Mucosa of rectum (tissue), 2 donors: ENCODE results near the gene SDCBP2.

ENCODE experiments used
- H3K27ac ChIP-seq, 2 donors: one replicate each; pipeline ENCODE4 v1.7.0; 2013; ENCODE audit warnings: inconsistent platforms in 2 of 2, low read depth in 2 of 2, low read length in 2 of 2
- H3K27me3 ChIP-seq, 2 donors: one replicate each; pipeline ENCODE4 v1.7.0; 2013; ENCODE audit warnings: low read length in 2 of 2; ENCODE audit not compliant: control insufficient read depth in 2 of 2, insufficient read depth in 2 of 2
- H3K36me3 ChIP-seq, 2 donors: one replicate each; pipeline ENCODE4 v1.7.0; 2013; ENCODE audit warnings: low read length in 2 of 2; ENCODE audit not compliant: control insufficient read depth in 2 of 2, insufficient read depth in 2 of 2
- H3K4me1 ChIP-seq, 2 donors: one replicate each; pipeline ENCODE4 v1.7.0; 2013; ENCODE audit warnings: low read length in 2 of 2, mild to moderate bottlenecking in 1 of 2; ENCODE audit not compliant: control insufficient read depth in 2 of 2, insufficient read depth in 2 of 2
- H3K4me3 ChIP-seq, 2 donors: one replicate each; pipeline ENCODE4 v1.7.0; 2013; ENCODE audit warnings: low read length in 2 of 2
- H3K9ac ChIP-seq, 2 donors: one replicate each; pipeline ENCODE4 v1.7.0; 2013; ENCODE audit warnings: low read length in 2 of 2, low read depth in 1 of 2, mild to moderate bottlenecking in 1 of 2
- H3K9me3 ChIP-seq, 2 donors: one replicate each; pipeline ENCODE4 v1.7.0; 2013; ENCODE audit warnings: low read length in 2 of 2; ENCODE audit not compliant: control insufficient read depth in 2 of 2
- donor health status: healthy.
- donor health status: Normal muscosa, but diverticular disease.

The SDCBP2 gene

DNA sequence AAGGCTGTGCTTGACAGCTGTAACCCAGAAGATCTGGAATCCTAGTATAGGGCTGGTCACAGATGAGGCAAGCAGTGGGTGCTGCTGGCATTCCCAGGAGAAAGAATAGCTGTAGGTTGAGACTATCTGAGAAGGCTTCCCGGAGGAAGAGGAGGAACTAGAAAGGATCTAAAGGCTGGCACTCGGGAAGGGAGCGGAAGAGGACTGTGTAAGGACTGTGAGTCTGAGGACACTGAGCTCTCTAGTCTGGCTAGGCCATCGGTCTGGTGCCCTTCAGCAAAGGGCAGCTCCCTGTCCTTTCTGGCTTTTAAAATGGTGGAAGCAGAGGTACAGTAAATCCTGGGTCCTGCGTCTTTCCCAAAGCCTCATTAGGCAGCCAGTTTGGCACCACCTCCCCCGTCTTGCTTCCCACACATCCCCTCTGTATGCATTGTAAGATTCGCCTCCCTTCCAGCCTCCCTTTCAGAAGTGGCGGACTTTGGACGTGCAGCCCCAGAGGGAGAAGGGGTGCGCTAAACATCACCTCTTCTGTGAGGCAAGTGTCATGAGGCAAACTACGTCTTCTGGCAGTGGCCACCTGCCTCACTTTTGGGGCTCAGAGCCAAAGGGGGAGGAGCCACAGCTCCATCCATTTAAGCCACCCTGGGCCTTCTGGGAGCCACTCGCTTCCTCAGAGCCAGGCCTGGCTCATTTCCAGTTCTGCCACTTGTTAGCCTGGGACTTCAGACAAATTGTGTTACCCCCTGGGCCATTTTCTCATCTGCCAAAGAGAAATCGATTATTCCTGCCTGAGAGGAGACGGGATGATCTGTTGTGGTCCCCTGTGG lies 54.2 kb downstream of the SDCBP2 start:
- Histone ChIP-seq H3K27ac (no peak overlapping the region), H3K36me3 (no peaks in the 10 kb centered on the region), H3K4me1 (no peaks in the 10 kb centered on the region), H3K27me3 (no peaks in the 10 kb centered on the region), H3K4me3 (no peak overlapping the region), H3K9ac (no peak overlapping the region), H3K9me3 (no peaks in the 10 kb centered on the region)

DNA sequence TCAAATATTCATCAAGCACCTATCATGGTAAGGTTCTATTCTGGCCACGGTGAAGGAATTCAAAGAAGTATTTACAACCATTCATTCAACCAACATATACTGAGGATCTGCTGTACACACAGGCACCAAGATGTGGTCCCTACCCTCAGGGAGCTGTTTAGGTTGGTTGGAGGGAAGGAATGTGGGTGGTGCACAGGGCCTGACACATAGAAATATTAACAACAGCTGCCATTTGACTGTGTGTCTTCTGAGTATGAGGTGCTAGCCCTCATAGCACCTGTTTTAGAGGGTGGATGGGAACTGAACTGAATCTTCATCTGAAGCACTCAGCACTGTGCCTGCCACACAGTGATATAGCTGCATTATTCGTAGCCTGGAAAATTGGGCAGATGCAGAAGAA lies 55.6 kb downstream of the SDCBP2 start:
- no peaks in the 10 kb centered on the region for H3K36me3 ChIP-seq
- H3K27me3 ChIP-seq, result no peaks in the 10 kb centered on the region
- H3K4me1 ChIP-seq, result no peaks in the 10 kb centered on the region
- no peak overlapping the region for H3K9ac ChIP-seq
- H3K4me3 ChIP-seq, result no peak overlapping the region
- H3K9me3 ChIP-seq, result no peaks in the 10 kb centered on the region
- H3K27ac ChIP-seq, result no peak overlapping the region

DNA sequence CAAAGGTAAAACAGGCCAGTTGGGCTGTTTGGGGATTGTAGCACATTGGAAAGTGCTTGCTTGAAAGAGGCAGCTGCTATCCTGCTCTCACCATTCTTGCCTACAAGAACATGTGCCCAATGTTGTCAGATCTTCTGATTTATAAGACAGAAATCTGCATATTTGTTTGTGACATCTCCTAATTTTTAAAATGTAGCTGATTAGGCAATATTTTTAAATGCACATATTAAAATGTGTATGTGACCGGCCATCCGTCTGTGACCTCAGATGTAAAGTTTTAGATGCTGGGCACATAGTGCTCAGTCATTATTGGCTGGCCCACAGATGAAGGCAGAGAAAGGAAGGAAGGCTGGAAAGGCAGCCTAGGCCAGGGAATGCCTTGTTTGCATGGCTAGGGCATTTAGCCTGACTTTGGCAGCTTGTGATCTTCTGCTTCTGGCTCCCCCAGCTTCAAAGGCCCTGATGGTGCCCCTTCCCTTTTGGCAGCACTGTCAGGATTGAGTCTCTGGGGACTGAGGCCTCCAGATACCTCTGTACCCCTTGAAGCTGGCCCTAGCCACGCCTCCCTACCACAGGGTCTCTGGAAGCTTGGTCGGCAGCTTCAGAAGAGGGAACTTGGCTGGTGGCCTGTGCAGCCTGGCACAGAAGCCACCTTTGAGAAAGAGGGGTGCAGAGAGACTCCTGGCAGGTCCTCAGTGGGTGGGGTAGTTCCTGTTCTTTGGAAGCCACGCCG lies 56.4 kb downstream of the SDCBP2 start:
- no peak overlapping the region for H3K4me3 ChIP-seq
- H3K36me3 ChIP-seq, result no peaks in the 10 kb centered on the region

DNA sequence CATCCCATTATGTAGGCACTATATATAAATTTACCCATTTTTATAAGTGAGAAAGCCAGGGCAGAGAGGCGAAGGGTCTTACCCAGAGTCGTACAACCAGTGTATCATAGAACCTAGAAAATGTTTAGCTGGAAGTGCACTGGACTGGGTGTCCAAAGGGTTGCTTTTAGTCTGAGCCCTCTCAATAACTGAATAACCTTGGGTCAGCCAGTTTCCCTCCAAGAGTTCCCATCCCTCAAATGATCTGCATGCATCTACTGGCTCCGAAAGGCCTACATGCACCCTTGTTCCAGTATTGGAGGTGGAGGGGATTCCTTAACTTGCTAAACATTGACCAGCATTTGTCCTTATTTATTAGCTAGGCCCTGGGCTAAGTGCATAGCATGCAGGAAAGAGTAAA lies 59.1 kb downstream of the SDCBP2 start:
- no peak overlapping the region for H3K27ac ChIP-seq
- no peaks in the 10 kb centered on the region for H3K36me3 ChIP-seq
- H3K4me1 ChIP-seq, result peaks cover 4 to 7% of the 10 kb centered on the region in 2 donors
- H3K9me3 ChIP-seq, result no peaks in the 10 kb centered on the region
- no peak overlapping the region for H3K9ac ChIP-seq
- no peak overlapping the region for H3K4me3 ChIP-seq
- no peaks in the 10 kb centered on the region for H3K27me3 ChIP-seq

More for the DNA sequence above, 56.4 kb downstream of the SDCBP2 start:
- H3K4me1 ChIP-seq, result no peaks in the 10 kb centered on the region
- H3K27me3 ChIP-seq, result no peaks in the 10 kb centered on the region
- no peak overlapping the region for H3K27ac ChIP-seq
- no peaks in the 10 kb centered on the region for H3K9me3 ChIP-seq
- no peak overlapping the region for H3K9ac ChIP-seq

DNA sequence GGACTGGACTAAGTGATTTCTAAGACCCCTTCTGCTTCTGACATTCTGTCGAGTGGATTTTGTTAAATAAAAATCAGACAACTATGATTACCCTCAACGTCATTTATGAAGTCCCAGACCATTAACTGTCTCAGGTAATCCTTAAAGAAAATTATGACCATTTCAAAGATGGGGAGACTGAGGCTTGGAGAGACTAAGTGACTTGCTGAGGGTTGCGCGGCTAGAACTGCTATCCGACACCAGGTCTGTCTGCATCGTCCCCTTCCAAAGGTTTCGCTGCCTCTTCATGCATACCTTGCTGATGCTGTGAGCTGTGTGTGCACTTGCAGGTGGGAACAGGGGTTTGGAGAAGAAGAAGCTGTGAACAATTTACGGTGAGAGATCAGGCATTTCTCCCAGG lies 59.7 kb downstream of the SDCBP2 start:
- no peaks in the 10 kb centered on the region for H3K27me3 ChIP-seq
- H3K4me3 ChIP-seq, result no peak overlapping the region
- no peak overlapping the region for H3K9ac ChIP-seq
- no peak overlapping the region for H3K27ac ChIP-seq
- no peaks in the 10 kb centered on the region for H3K36me3 ChIP-seq
- no peaks in the 10 kb centered on the region for H3K9me3 ChIP-seq
- H3K4me1 ChIP-seq, result peaks cover 4 to 7% of the 10 kb centered on the region in 2 donors

DNA sequence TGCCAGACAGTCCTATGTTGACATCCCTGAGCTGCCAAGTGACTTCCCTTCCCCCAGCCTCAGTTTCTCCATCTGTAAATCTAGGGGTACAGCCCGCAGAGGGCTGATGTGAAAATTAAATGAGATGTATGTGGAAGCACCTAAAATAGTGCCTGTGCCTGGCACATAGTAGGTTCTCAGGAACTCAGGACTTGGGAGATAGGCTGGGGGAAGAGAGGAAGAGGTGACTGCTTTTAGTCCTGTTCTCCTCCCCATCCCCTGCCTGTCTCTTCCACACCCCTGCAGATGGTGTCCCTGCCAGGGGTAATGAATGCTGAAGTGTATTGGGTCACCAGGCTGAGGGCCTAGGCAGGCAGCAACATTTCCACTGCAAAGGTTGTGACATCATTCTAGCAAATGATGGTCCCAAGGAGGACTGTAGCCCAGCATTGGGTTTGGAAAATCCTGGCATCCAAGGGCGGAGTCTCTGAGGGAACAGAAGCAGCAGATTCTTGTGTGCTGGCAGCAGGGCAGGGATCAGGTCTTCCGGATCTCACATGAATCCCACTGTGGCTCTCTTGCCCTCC lies 61.0 kb downstream of the SDCBP2 start:
- Histone ChIP-seq H3K4me1 (peaks cover 4 to 7% of the 10 kb centered on the region in 2 donors), H3K27ac (no peak overlapping the region), H3K36me3 (no peaks in the 10 kb centered on the region), H3K9me3 (no peaks in the 10 kb centered on the region), H3K9ac (no peak overlapping the region), H3K4me3 (no peak overlapping the region), H3K27me3 (no peaks in the 10 kb centered on the region)

DNA sequence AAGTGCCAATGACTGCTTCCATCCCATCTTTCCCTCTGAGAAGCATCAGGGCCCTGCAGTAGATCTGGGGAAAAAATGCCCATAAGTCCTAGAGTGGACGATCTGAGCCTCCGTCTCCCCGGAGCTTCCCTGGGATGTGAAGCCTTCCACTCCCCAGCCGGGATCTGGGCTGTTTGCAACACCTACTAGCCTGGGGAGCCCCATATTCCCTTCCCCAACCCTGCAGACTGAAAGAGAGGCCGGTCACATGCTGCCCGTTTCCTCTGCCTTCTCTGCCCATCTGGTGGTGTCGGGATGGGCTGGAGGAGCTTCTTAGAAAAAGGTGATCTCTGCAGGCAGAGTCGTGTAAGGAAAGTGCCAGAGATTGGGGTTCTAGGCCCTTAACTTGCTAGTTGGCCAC lies 61.8 kb downstream of the SDCBP2 start:
- H3K9ac ChIP-seq, result no peak overlapping the region

DNA sequence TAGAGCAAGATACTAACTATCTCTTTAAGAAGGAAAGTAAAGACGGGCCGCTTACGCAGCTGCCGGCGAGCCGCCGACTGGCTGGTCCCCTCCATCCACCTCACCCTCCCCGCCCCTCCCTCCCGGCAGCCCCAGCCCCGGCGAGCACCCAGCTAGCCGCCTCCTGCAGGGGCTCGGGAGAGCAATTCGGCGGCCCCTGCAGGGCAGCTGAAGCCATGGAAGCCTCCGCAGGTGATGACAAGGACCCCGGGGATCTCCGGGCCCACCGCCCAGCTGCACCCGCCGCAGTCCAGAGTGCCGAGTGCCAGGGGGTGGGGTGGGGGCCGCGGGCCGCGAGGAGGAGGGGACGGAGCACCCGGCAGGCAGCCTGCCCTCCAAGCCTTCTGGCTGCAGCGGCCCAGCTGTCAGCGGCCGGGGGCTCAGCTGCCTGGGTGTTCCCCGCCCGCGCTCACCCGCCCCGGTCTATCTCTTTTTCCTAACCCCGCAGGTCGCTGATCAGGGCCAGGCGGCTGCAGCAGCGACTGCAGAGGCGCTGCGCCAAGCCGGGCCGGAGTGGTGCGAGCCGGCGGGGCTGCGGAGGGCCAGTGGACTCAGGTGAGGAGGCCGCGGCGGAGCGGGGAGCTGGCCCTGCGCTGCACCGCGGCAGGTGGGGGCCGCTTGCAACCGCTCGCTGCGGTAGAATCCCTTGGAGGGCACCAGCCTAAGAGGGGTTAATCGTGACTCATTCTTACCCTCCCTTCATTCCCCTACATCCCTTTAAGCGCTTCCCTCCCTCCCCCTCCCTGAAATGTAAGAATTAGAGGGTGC lies 62.6 kb downstream of the SDCBP2 start, which contains the start of gene SNPH:
Gene SNPH (plus strand): TSS at position 128 of the 807 bp plus-strand sequence. CDS start 29,946 bp downstream, outside the sequence.
- peaks cover 4 to 7% of the 10 kb centered on the region in 2 donors for H3K4me1 ChIP-seq
- no peaks in the 10 kb centered on the region for H3K27me3 ChIP-seq
- no peak within 1 kb of the TSS for H3K27ac ChIP-seq
- H3K9me3 ChIP-seq, result no peaks in the 10 kb centered on the region
- H3K36me3 ChIP-seq, result no peaks in the 10 kb centered on the region
- peak within 1 kb of the TSS; percentile 10 to 60 for H3K9ac ChIP-seq
- peak within 1 kb of the TSS; percentile 59 to 74 for H3K4me3 ChIP-seq

More for the DNA sequence above, 61.8 kb downstream of the SDCBP2 start:
- Histone ChIP-seq H3K27ac (no peak overlapping the region), H3K27me3 (no peaks in the 10 kb centered on the region), H3K4me3 (no peak overlapping the region), H3K4me1 (peaks cover 4 to 7% of the 10 kb centered on the region in 2 donors), H3K9me3 (no peaks in the 10 kb centered on the region), H3K36me3 (no peaks in the 10 kb centered on the region)

DNA sequence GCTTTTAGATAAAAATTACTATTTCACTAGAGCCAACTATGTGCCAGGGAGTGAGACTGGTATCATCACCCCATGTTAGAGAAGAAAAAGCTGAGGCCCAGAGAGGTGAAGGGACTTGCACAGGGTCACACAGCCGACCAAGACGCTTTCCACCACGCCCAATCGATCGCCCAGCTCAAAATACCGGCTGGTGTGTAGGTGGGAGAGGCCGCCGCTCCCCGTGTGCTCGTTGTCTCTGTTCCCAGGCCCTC lies 63.1 kb downstream of the SDCBP2 start:
- Histone ChIP-seq H3K36me3 (no peaks in the 10 kb centered on the region), H3K9ac (peak overlapping the region; percentile 10 to 60), H3K27me3 (no peaks in the 10 kb centered on the region), H3K27ac (no peak overlapping the region), H3K4me3 (peak overlapping the region; percentile 59 to 74), H3K9me3 (no peaks in the 10 kb centered on the region), H3K4me1 (peaks cover 4 to 7% of the 10 kb centered on the region in 2 donors)
